Keratinocyte (primary cell): Measurements from ENCODE around the gene CDH18. TPM values are rescaled to one million over a fixed set of nuclear protein-coding genes. Genes with fewer than 3 reads are reported as not detected.
A peak's percentile ranks its signal among the peaks of the same experiment; 100 is the strongest.

ENCODE experiments used
- DNase-seq: peaks from one replicate; pipeline ENCODE4 v3.0.0-alpha.2; 2011; ENCODE audit warnings: low read depth, missing footprints, low spot score
- FAIRE-seq: peaks from 2 replicates; lab custom pipeline; 2011; peaks lifted over from hg19 to GRCh38; lab: Jason Lieb, UNC
- H2AFZ ChIP-seq: 2 replicates; pipeline ENCODE4 v1.6.0; 2012; ENCODE audit warnings: low read length, control low read depth, inconsistent platforms; ENCODE audit not compliant: control insufficient read depth
- H3K27ac ChIP-seq: 2 replicates; pipeline ENCODE4 v1.5.1; 2011; ENCODE audit warnings: low read length; ENCODE audit not compliant: control insufficient read depth, insufficient read depth
- H3K27me3 ChIP-seq: 3 replicates; pipeline ENCODE4 v1.6.0; 2011; ENCODE audit warnings: low read length; ENCODE audit not compliant: control insufficient read depth, insufficient read depth; ENCODE audit errors: extremely low read depth
- H3K36me3 ChIP-seq, 2 experiments: 2 replicates in 1 of 2; 3 replicates in 1 of 2; pipeline ENCODE4 v1.5.1; 2011; ENCODE audit warnings: low read length in 2 of 2, mild to moderate bottlenecking in 1 of 2; ENCODE audit not compliant: control insufficient read depth in 2 of 2, insufficient read depth in 2 of 2; ENCODE audit errors: extremely low read depth in 1 of 2
- H3K4me1 ChIP-seq: 3 replicates; pipeline ENCODE4 v1.5.1; 2011; ENCODE audit warnings: low read length; ENCODE audit not compliant: control insufficient read depth, insufficient read depth; ENCODE audit errors: extremely low read depth
- H3K4me2 ChIP-seq: 3 replicates; pipeline ENCODE4 v1.6.0; 2011; ENCODE audit warnings: low read depth, low read length; ENCODE audit not compliant: control insufficient read depth, insufficient read depth; ENCODE audit errors: extremely low read depth
- H3K4me3 ChIP-seq, 3 experiments: fragments of 200-600 bp in 1 of 3; sonication (generic) in 1 of 3; 2 replicates in 2 of 3; 3 replicates in 1 of 3; pipeline ENCODE4 v1.5.1; 2011 to 2016; ENCODE audit warnings: low read length in 3 of 3, mild to moderate bottlenecking in 3 of 3, control low read depth in 2 of 3, inconsistent platforms in 1 of 3, low read depth in 1 of 3, mixed read lengths in 1 of 3, mixed run types in 1 of 3, moderate library complexity in 1 of 3; ENCODE audit not compliant: control insufficient read depth in 2 of 3, insufficient read depth in 2 of 3; ENCODE audit errors: extremely low read depth in 1 of 3
- H3K79me2 ChIP-seq: 2 replicates; pipeline ENCODE4 v1.6.0; 2012; ENCODE audit warnings: low read length; ENCODE audit not compliant: control insufficient read depth, insufficient read depth
- H3K9ac ChIP-seq: 3 replicates; pipeline ENCODE4 v1.6.0; 2011; ENCODE audit warnings: low read length; ENCODE audit not compliant: control insufficient read depth, insufficient read depth; ENCODE audit errors: extremely low read depth
- H3K9me1 ChIP-seq: 3 replicates; pipeline ENCODE4 v1.6.0; 2011; ENCODE audit warnings: low read length; ENCODE audit not compliant: control insufficient read depth, insufficient read depth; ENCODE audit errors: extremely low read depth
- H3K9me3 ChIP-seq: 2 replicates; pipeline ENCODE4 v1.5.1; 2012; ENCODE audit warnings: low read depth, low read length; ENCODE audit not compliant: control insufficient read depth
- H4K20me1 ChIP-seq: 3 replicates; pipeline ENCODE4 v1.6.0; 2011; ENCODE audit warnings: low read length; ENCODE audit not compliant: control insufficient read depth, insufficient read depth; ENCODE audit errors: extremely low read depth
- CTCF ChIP-seq, 3 experiments: IDR thresholded peaks in 1 of 3; conservative IDR thresholded peaks in 1 of 3; optimal IDR thresholded peaks in 1 of 3; 2 replicates in 2 of 3; 3 replicates in 1 of 3; pipeline versions ENCODE3 to v1.5.1; 2011; ENCODE audit warnings: low read length in 3 of 3, mild to moderate bottlenecking in 3 of 3, moderate library complexity in 2 of 3, control low read depth in 1 of 3, inconsistent platforms in 1 of 3; ENCODE audit not compliant: insufficient read depth in 2 of 3; ENCODE audit errors: extremely low read depth in 1 of 3
- EZH2 ChIP-seq: IDR thresholded peaks from one replicate; pipeline ENCODE4 v1.6.1; 2012; ENCODE audit warnings: inconsistent platforms, mild to moderate bottlenecking, low read length, moderate library complexity
- dilution Hi-C: fragments of 300-500 bp; cut with MboI; formaldehyde crosslinking; loops from one replicate; pipeline ENCODE4 v1.7.0; 2020; ENCODE audit warnings: low sequenced_read_pairs; ENCODE audit not compliant: extremely low pct_ligation_motif_present
- polyA plus RNA-seq, 5 experiments: library from polyadenylated mRNA; depleted of rRNA in 3 of 5; stranded (reverse) in 3 of 5; stranded (forward) in 1 of 5; unstranded in 1 of 5; fragments of >200 nt; gene quantifications; 1 replicate in 1 of 5; 2 replicates in 3 of 5; 3 replicates in 1 of 5; pipeline versions ENCODE4 v1.2.1 to v1.2.3, GENCODE V29; 2011 to 2012; ENCODE audit warnings: missing spikeins in 2 of 5, low read depth in 1 of 5, low replicate concordance in 1 of 5

The CDH18 gene
- polyA plus RNA-seq, 1 donor (not counting 4 experiments of a cell fraction or from before 2014, with no cell fraction given), result 0.41 TPM

GRCh38 chr5:19885040-19885824 lies 102.8 kb downstream of the CDH18 start:
- no peaks in the 10 kb centered on the region for H3K36me3 ChIP-seq
- TF ChIP-seq EZH2, result no peak
- TF ChIP-seq CTCF (optimal IDR thresholded peaks at IDR 0.05 in 1 of 3, IDR thresholded peaks at IDR 0.05 in 1 of 3, conservative IDR thresholded peaks at IDR 0.05 in 1 of 3; ENCODE audit: extremely low read depth in 1 of 3, insufficient read depth in 2 of 3, low read length in 3 of 3), result no peak
- no peaks in the 10 kb centered on the region for H4K20me1 ChIP-seq
- peaks cover 12% of the 10 kb centered on the region for H3K4me1 ChIP-seq
- H3K79me2 ChIP-seq, result no peaks in the 10 kb centered on the region
- H3K4me3 ChIP-seq, result no peak overlapping the region
- H3K9me3 ChIP-seq, result no peaks in the 10 kb centered on the region
- H3K27ac ChIP-seq, result no peak overlapping the region
- H3K27me3 ChIP-seq, result no peaks in the 10 kb centered on the region
- dilution Hi-C loops, result no loop called here
- H3K4me2 ChIP-seq, result no peak overlapping the region
- FAIRE-seq, result no peak
- H3K9me1 ChIP-seq, result no peaks in the 10 kb centered on the region
- no peak for DNase-seq
- H2AFZ ChIP-seq, result peak overlapping the region; percentile 62
- no peak overlapping the region for H3K9ac ChIP-seq

GRCh38 chr5:19880859-19881436 lies 107.1 kb downstream of the CDH18 start:
- H3K4me2 ChIP-seq, result no peak overlapping the region
- H3K27me3 ChIP-seq, result no peaks in the 10 kb centered on the region
- DNase-seq (no peak), FAIRE-seq (no peak)
- no peaks in the 10 kb centered on the region for H4K20me1 ChIP-seq
- H3K4me3 ChIP-seq, result no peak overlapping the region
- no peak overlapping the region for H3K9ac ChIP-seq
- no peaks in the 10 kb centered on the region for H3K36me3 ChIP-seq
- no peak for TF ChIP-seq EZH2
- no peak for TF ChIP-seq CTCF (optimal IDR thresholded peaks at IDR 0.05 in 1 of 3, IDR thresholded peaks at IDR 0.05 in 1 of 3, conservative IDR thresholded peaks at IDR 0.05 in 1 of 3; ENCODE audit: extremely low read depth in 1 of 3, insufficient read depth in 2 of 3, low read length in 3 of 3)
- no peak overlapping the region for H3K27ac ChIP-seq
- H3K9me3 ChIP-seq, result no peaks in the 10 kb centered on the region
- H3K4me1 ChIP-seq, result peaks cover 6% of the 10 kb centered on the region
- H3K9me1 ChIP-seq, result no peaks in the 10 kb centered on the region
- H3K79me2 ChIP-seq, result no peaks in the 10 kb centered on the region
- H2AFZ ChIP-seq, result no peak overlapping the region
- dilution Hi-C loops, result no loop called here
